Measurements from ENCODE around the gene SMARCD3. TPM values are rescaled to one million over a fixed set of nuclear protein-coding genes. Genes with fewer than 3 reads are reported as not detected.

The SMARCD3 gene
- total RNA-seq, 2 donors from 2014 or later, result 1.3 to 11.8 TPM

DNA sequence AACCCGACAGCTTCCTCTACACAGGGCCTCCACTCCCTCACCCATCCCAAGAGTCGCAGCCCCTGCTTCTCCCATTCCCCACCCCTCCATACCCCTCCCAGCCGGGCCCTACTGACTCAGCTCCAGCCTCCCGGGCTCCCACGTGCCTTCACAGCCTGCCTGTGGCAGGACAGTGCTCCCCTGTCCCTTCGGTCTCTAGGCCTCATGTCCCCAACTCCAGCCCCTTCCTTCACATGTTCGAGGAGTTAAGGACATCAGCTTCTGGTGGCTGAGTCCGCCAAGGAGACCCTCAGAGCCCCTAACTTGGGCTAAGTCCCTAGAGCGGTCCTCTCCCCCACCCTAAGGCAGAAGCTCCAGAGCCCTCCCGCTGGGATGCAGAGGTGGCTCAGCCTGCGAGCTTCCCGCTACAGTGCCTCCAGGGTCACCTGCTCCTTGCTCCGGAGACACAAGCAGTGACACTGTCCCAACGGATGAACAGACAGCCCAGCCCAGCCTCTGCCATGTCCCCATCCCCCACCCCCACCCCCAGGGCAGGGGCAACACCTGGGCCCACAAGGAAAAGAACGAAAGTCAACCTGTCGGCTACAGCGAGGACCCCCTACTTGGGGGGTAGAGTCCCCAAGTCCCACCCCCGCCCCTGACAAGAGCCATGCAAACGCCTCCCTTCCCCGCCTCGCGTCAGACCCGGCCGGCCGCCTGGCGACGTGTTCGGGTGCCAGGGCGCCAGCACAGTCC lies 716 bp downstream of the SMARCD3 start:
- no peaks in the 10 kb centered on the region for H3K9me3 Mint-ChIP-seq
- H3K27ac Mint-ChIP-seq, result no peak overlapping the region
- no peaks in the 10 kb centered on the region for H3K36me3 Mint-ChIP-seq (ENCODE audit: low read depth)
- no peak for ATAC-seq (replicated peaks)
- peak overlapping the region; percentile 68 for H3K4me3 Mint-ChIP-seq
- peaks cover 31% of the 10 kb centered on the region for H3K4me1 Mint-ChIP-seq
- peaks cover 46% of the 10 kb centered on the region for H3K27me3 Mint-ChIP-seq

DNA sequence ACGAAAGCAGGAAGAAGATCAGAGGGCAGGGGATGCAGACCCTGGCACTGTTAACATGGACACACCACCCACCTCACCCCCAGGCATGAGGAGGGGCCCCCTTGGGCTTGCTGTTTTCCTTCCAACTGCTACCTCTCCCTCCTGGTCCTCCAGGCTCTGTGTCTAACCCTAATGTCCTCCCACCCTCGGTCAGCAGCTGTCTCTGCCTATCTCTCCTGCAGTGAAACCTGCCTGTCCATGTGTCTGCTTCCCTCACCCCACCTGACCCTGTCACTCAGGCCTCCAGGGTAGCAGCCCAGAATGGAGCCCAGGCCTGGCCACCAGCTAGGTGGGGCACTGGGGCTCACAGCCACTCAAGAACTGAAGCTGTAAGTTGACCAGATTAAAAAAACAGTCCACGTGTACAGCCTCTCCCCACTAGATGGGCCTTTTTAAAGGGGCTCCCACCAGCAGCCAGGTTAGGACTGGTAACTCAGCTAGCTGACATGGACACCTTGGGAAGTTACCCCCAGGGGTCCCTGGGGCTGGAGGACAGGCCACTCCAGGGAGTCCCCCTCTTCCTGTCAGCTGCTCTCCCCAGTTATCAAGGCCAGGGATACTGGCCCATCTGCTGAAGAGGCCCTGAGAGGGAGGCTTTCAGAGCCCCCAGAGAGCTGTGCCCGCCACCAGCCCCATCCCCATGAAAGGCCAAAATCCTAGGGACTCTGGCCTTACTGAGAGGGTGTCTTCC lies 1.5 kb downstream of the SMARCD3 start:
- Mint-ChIP-seq H3K9me3 (no peaks in the 10 kb centered on the region), H3K4me3 (peak overlapping the region; percentile 68)

DNA sequence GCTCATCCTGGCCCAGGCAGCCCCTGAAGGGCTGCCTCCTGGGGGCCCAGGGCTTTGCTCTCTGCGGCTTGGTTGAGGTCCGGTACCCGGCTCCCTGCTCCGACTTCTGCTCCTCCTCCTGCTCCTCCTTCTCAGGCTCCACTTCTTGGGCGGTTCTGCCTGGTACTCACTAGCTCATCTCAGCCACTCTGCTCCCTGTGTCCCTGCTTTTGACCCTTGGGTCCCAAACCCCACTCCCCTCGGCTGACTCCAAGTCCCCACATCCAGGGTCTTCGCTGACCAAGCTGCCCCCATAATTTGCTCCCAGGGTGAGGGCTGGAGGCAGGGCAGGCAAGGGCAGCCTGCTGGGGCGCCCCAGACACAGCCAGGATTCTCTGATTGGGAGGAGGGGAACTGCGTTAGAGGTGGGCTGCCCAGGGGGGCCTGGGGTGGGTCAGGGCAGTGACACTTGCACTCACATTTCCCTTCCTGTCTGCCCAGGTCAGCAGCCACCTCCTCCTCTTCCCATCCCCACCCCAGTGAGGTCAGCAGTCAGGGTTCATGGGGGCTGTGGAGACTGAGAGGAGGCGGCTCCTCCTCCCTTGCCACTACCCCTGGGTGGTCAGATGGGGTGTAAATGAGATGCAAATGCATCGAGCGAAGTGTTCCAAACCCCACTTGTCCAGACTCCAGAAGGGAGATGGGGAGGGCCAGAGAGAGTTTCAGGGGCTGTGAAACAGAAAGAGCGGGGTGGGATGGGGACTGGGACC lies 2.2 kb downstream of the SMARCD3 start:
- Mint-ChIP-seq H3K4me3 (peak overlapping the region; percentile 58), H3K4me1 (peaks cover 27% of the 10 kb centered on the region), H3K9me3 (no peaks in the 10 kb centered on the region), H3K27ac (no peak overlapping the region), H3K27me3 (peaks cover 38% of the 10 kb centered on the region), H3K36me3 (ENCODE audit: low read depth) (no peaks in the 10 kb centered on the region)
- no peak for ATAC-seq (replicated peaks)

More for the DNA sequence above, 1.5 kb downstream of the SMARCD3 start:
- no peak overlapping the region for H3K27ac Mint-ChIP-seq
- no peak for ATAC-seq (replicated peaks)
- H3K27me3 Mint-ChIP-seq, result peaks cover 39% of the 10 kb centered on the region
- no peaks in the 10 kb centered on the region for H3K36me3 Mint-ChIP-seq (ENCODE audit: low read depth)
- H3K4me1 Mint-ChIP-seq, result peaks cover 27% of the 10 kb centered on the region

DNA sequence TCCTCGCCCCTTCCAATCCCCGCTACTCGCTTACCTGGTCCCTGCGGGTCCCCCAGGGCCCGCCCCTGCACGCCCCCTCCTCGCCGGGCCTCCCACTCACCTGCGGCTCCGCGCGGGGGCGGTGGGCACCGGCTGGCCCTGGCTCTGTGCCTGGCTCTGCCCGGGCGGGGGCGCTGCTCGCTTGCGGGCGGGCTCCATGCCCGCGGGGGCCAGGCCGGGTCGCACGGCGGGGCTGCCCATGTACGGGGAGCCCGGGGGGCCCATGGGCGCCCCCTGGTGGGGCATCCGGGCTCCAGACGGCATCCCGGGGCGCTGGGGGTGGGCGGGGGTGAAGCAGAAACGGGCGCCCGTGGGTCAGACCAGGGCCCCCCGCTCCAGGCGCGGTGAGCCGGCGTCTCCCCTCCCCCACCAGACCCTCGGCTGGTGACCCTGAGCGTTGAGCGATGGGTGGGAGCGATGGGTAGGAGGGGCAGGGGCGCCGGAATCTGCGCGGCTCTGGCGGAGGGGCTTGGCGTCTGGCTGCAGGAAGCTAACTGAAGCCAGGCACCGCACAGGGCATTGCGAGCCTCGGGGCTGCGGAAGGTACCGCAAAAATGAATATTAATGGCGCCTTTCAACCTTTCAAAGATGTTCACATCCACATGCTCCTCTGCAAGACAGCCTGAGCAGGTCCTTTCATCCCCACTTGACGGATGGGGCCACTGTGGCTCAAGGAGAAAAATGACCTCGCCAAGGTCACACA lies 3.0 kb downstream of the SMARCD3 start:
- ATAC-seq (replicated peaks), result peak; percentile 64
- peaks cover 30% of the 10 kb centered on the region for H3K27me3 Mint-ChIP-seq

DNA sequence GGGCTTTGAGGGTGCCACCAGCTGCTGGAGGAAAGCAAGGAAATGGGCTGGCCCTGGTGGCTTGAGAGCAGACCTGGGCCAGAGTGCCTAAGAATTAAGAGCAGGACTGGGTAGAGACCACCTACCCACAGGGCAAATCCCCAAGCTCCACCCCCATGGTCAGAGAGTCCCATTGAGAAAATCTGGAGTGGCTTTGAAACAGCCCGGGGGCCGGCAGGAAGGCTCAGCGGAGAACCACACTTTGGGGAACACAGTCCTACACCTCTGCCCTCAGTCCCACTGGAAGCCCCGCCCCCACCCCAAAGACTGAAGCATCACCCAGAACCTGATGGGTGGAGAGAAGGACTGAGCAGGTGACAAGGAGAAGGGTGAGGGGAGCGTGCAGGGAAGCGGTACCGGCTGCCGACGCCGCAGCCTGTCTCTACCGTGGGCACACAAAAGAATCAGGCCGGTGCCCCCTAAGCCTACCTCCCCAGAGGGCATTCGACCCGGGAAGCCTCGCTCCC lies 3.6 kb downstream of the SMARCD3 start:
- Mint-ChIP-seq H3K27me3 (peaks cover 24% of the 10 kb centered on the region), H3K36me3 (ENCODE audit: low read depth) (peaks cover 5% of the 10 kb centered on the region), H3K4me1 (peaks cover 27% of the 10 kb centered on the region), H3K27ac (no peak overlapping the region), H3K4me3 (peak overlapping the region; percentile 64), H3K9me3 (no peaks in the 10 kb centered on the region)
- ATAC-seq (replicated peaks), result no peak

More for the DNA sequence above, 3.0 kb downstream of the SMARCD3 start:
- H3K4me3 Mint-ChIP-seq, result peak overlapping the region; percentile 64
- no peaks in the 10 kb centered on the region for H3K9me3 Mint-ChIP-seq
- peaks cover 27% of the 10 kb centered on the region for H3K4me1 Mint-ChIP-seq
- no peak overlapping the region for H3K27ac Mint-ChIP-seq
- H3K36me3 Mint-ChIP-seq (ENCODE audit: low read depth), result no peaks in the 10 kb centered on the region

DNA sequence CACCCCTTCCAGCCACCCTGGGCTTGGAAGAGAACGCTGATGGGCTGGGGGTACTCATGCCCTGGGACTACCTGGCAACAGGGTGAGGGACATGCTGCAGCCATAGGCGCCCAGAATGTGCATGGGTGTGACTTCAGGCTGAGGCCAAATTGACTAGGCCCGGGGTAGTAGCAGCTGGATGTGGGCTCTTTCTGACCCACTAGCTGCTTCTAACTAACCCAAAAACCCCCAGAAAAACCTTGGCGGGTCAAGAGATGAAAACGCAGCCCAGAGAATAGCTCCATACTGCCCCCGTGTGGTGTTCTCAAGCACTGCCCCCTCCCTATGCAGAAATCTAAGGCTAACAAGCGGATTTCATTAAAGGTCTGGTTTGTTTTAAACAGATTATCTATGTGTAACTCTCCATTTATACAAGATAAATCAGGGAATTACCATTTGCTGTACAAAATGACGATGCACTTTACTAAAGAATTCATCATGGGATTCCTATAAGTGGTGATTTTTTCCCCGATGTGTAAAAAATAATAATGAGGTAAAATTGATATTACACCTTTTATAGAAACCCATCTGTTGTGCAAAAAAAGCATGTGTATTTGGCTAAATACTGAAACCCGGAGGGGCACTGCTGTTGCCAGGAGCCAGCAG lies 4.2 kb downstream of the SMARCD3 start:
- Mint-ChIP-seq H3K36me3 (ENCODE audit: low read depth) (peaks cover 9% of the 10 kb centered on the region), H3K27ac (no peak overlapping the region), H3K9me3 (no peaks in the 10 kb centered on the region), H3K4me1 (peaks cover 24% of the 10 kb centered on the region), H3K27me3 (peaks cover 22% of the 10 kb centered on the region), H3K4me3 (peak overlapping the region; percentile 64)
- ATAC-seq (replicated peaks), result peak; percentile 33

DNA sequence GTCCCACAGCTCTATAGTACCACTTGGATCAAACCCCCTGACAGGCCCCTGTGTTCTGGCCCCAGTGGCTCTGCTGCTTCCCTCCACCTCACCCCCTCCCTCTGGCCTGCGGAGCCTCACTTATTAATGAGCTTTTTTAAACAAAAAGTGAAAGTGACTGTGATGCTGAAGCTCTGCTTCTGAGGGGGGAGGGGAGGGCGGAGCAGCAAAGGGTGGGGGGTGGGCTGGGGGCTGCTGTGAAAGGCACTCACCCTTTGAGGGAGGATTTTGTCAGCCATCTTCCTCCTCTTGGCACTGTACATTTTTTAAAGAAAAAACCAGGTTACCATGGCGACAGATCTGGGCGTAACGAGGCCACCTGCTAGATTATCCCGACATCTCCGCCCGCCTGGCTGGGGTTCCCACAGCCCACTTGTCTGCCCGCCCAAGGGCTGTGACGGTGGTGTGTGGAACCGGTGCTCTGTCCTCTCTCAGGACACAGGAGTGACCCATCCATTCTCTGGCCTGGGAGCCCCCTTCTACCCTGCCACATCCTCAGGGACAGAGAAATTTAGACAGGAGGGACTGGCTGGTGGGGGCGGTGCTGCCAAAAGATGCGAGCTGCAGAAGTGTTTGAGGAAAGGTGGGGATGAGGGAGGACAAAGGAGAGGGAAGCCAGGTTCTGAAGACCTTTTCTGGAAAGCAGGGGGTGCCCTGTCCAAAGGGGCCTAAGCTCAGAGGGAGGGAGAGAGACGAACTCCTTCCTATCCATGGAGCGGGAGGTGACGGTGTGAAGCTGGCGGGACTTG lies 4.9 kb downstream of the SMARCD3 start:
- ATAC-seq (replicated peaks), result peak; percentile 12
- H3K36me3 Mint-ChIP-seq (ENCODE audit: low read depth), result peaks cover 16% of the 10 kb centered on the region
- no peaks in the 10 kb centered on the region for H3K9me3 Mint-ChIP-seq
- H3K27me3 Mint-ChIP-seq, result peaks cover 19% of the 10 kb centered on the region
- peak overlapping the region; percentile 64 for H3K4me3 Mint-ChIP-seq
- H3K4me1 Mint-ChIP-seq, result peaks cover 22% of the 10 kb centered on the region
- peak overlapping the region; percentile 74 for H3K27ac Mint-ChIP-seq

DNA sequence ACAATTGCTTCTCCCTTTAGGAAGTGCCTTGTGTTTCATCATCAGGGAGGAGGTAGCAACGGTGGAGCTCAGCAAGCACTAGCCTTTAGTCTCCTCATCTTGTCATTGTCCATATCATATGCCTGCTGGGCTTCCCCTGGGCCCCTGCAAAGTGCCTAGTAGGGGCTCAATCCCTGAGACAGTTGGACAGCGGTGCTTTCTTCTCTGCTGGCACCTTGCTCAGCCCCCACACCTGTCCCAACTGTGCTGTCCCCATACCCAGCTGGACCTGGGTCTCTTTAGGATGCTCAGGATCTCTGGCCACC lies 5.5 kb downstream of the SMARCD3 start:
- H3K36me3 Mint-ChIP-seq (ENCODE audit: low read depth), result peaks cover 19% of the 10 kb centered on the region
- H3K4me3 Mint-ChIP-seq, result peak overlapping the region; percentile 64
- no peaks in the 10 kb centered on the region for H3K9me3 Mint-ChIP-seq
- peaks cover 15% of the 10 kb centered on the region for H3K27me3 Mint-ChIP-seq
- no peak for ATAC-seq (replicated peaks)
- H3K4me1 Mint-ChIP-seq, result peaks cover 17% of the 10 kb centered on the region
- peak overlapping the region; percentile 74 for H3K27ac Mint-ChIP-seq

DNA sequence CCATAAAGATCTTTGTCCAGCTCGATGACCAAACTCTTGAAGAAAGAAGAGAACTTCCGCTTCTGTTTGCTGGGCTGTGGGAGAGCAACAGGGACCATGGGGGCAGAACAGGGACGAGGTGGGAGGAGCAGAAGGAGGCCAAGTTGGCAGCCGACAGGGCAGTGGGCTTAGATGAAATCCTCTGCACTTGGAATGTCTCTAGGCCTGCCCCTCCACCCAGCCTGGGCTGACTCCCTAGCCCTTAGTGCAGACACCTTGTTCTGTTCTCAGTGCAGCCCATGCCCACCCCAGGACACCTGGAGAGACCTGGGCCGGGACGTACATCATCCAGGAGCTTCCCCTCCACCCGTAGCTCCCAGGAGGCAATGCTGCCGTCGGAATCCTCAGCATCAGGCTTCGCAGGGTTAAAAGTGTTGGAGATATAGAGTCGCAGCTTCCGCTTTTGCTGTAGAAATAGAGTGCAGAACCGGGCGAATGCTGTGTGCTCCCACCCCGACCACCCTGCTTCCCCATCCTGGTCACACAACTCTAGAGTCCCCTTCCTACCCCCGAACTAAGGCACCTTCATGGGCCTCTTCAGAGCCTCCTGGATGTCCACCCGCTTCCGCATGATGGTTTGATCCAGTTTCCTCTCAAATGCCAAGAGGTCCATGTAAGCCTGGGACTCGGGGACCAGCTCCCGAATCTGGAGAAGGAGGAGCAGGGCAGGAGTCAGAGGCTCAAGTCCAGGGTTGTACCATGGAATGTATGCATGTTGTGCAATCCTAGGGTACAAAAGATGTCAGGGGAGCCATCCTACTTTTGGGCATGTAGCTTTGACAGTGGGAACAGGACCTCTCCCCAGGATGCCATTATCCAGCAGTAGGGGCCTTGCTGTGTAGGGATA lies 6.1 kb downstream of the SMARCD3 start:
- Mint-ChIP-seq H3K4me3 (no peak overlapping the region), H3K27me3 (peaks cover 9% of the 10 kb centered on the region), H3K36me3 (ENCODE audit: low read depth) (peaks cover 25% of the 10 kb centered on the region), H3K9me3 (no peaks in the 10 kb centered on the region), H3K4me1 (peaks cover 17% of the 10 kb centered on the region), H3K27ac (peak overlapping the region; percentile 74)
- ATAC-seq (replicated peaks), result no peak

DNA sequence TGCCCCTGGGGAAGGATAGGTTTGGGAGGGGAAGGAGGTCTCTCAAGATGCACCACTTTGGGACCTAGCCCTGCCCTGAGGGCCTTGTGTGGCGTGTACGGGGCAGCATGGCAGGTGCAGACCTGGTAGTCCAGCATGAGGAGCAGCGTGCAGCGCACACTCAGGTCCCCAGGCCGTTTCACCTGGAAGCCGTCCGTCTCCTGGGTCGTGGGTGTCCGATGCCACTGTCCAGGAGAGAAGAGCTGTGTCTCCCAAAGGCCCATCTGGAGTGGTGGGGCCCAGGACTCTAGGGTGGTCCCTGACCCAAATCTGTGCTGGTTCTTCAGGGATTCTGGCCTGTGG lies 6.8 kb downstream of the SMARCD3 start:
- Mint-ChIP-seq H3K27ac (no peak overlapping the region), H3K36me3 (ENCODE audit: low read depth) (peaks cover 31% of the 10 kb centered on the region)

DNA sequence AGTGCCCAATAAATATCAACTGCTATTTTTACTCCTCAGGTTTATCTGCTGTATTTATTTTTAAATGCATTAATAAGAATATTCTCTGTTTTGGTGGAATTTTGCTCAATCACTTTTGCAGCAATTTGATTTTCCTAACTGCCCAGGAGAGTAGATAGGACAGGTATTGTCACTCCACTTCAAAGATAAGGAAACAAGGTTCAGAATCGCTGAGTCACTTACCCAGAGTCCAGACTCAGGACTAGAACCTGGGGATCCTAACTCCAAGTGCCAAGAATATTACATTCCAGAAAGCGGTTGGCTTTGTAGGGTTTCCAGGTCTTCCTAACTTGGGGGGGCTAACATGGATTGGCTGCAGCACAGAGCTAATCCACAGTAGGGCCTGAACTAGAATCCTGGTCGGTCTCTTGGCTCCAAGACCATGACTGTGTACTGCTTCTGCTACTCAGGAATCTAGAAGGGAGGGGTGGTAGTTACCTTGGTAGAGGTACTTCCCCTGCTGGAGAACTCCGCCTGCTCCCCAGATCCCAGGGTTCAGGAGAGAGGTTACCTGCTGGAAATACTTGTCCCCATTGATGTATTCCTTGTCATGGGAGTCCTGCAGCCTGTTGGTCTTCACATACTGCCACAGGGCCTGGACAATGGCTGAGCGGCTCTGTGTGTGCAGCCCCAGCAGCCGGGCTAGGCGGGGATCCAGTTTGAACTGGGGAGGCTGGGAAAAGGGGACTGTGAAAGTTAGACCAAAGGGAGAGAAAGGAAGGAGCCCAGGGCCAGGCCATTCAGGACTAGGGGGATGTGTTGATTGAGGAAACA lies 7.3 kb downstream of the SMARCD3 start:
- Mint-ChIP-seq H3K27me3 (peaks cover 2% of the 10 kb centered on the region), H3K27ac (no peak overlapping the region)
- ATAC-seq (replicated peaks), result no peak

More for the DNA sequence above, 6.8 kb downstream of the SMARCD3 start:
- peaks cover 17% of the 10 kb centered on the region for H3K4me1 Mint-ChIP-seq
- ATAC-seq (replicated peaks), result no peak
- H3K4me3 Mint-ChIP-seq, result no peak overlapping the region
- H3K9me3 Mint-ChIP-seq, result no peaks in the 10 kb centered on the region
- peaks cover 6% of the 10 kb centered on the region for H3K27me3 Mint-ChIP-seq

DNA sequence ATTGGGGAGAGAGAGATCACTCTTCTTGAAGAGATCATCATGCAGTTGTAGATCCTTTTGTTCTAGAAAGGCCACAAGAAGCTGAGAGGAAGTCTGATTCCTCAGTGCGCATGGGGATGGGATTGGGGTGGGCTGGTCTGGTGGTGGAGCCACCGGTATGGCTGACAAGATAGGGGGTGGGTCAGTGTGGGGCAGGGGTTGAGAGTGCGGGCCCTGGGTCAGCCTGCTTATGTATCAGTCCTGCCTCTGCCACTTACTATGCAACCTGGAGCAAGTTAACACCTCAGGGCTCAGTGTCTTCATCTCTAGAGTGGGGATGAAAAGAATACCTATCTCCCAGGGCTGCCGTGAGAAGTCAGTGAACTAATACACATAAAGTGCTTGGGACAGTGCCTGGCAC lies 8.0 kb downstream of the SMARCD3 start:
- Mint-ChIP-seq H3K36me3 (ENCODE audit: low read depth) (peaks cover 40% of the 10 kb centered on the region), H3K27ac (no peak overlapping the region), H3K4me1 (peaks cover 12% of the 10 kb centered on the region), H3K4me3 (no peak overlapping the region), H3K9me3 (no peaks in the 10 kb centered on the region), H3K27me3 (no peaks in the 10 kb centered on the region)
- ATAC-seq (replicated peaks), result no peak

More for the DNA sequence above, 7.3 kb downstream of the SMARCD3 start:
- no peaks in the 10 kb centered on the region for H3K9me3 Mint-ChIP-seq
- H3K36me3 Mint-ChIP-seq (ENCODE audit: low read depth), result peaks cover 37% of the 10 kb centered on the region
- H3K4me1 Mint-ChIP-seq, result peaks cover 15% of the 10 kb centered on the region
- H3K4me3 Mint-ChIP-seq, result no peak overlapping the region

All from activated T-helper 17 cell treated with anti-CD3 and anti-CD28 coated beads, Interleukin-2, amount 50 U/mL, for 72 hours (primary cell).